H9 (cell line): ENCODE measurements around the gene ATXN10. TPM values are rescaled to one million over a fixed set of nuclear protein-coding genes. Genes with fewer than 3 reads are reported as not detected.

ENCODE experiments used
- DNase-seq: peaks from one replicate; pipeline ENCODE4 v3.0.0-alpha.2; 2017
- H2AFZ ChIP-seq: one replicate; pipeline ENCODE4 v1.6.1; 2013; ENCODE audit warnings: mild to moderate bottlenecking, low read length, control low read depth, moderate library complexity
- H2AK5ac ChIP-seq: 2 replicates; pipeline ENCODE4 v1.6.1; 2013; ENCODE audit warnings: low read length, control low read depth, mixed read lengths; ENCODE audit not compliant: insufficient read length
- H2BK120ac ChIP-seq: one replicate; pipeline ENCODE4 v1.6.1; 2013; ENCODE audit warnings: low read depth, mild to moderate bottlenecking, low read length, control low read depth, inconsistent platforms; ENCODE audit not compliant: poor library complexity, severe bottlenecking
- H2BK12ac ChIP-seq: 2 replicates; pipeline ENCODE4 v1.6.1; 2013; ENCODE audit warnings: low read length, control low read depth, mixed read lengths, low read depth; ENCODE audit not compliant: insufficient read length
- H2BK15ac ChIP-seq: 2 replicates; pipeline ENCODE4 v1.6.1; 2013; ENCODE audit warnings: low read depth, low read length, control low read depth
- H2BK20ac ChIP-seq: one replicate; pipeline ENCODE4 v1.6.1; 2013; ENCODE audit warnings: low read depth, mild to moderate bottlenecking, low read length, control low read depth, inconsistent platforms; ENCODE audit not compliant: poor library complexity, severe bottlenecking
- H2BK5ac ChIP-seq: 2 replicates; pipeline ENCODE4 v1.6.1; 2013; ENCODE audit warnings: low read length, control low read depth, mixed read lengths; ENCODE audit not compliant: insufficient read length
- H3K14ac ChIP-seq: 2 replicates; pipeline ENCODE4 v1.6.1; 2013; ENCODE audit warnings: low read length, control low read depth; ENCODE audit not compliant: insufficient read depth
- H3K18ac ChIP-seq: 2 replicates; pipeline ENCODE4 v1.6.1; 2013; ENCODE audit warnings: low read depth, mild to moderate bottlenecking, mixed read lengths, low read length, control low read depth; ENCODE audit not compliant: insufficient read length
- H3K23ac ChIP-seq: 2 replicates; pipeline ENCODE4 v1.6.1; 2013; ENCODE audit warnings: low read length, control low read depth, mixed read lengths, low read depth; ENCODE audit not compliant: insufficient read length
- H3K23me2 ChIP-seq: 2 replicates; pipeline ENCODE4 v1.6.1; 2013; ENCODE audit warnings: low read depth, mild to moderate bottlenecking, mixed read lengths, low read length, control low read depth; ENCODE audit not compliant: insufficient read length, poor library complexity, severe bottlenecking
- H3K27ac ChIP-seq: 2 replicates; pipeline ENCODE4 v1.5.1; 2013; ENCODE audit warnings: low read length, control low read depth, mixed read lengths, low read depth; ENCODE audit not compliant: insufficient read length
- H3K27me3 ChIP-seq: 2 replicates; pipeline ENCODE4 v1.6.1; 2013; ENCODE audit warnings: low read length, control low read depth, inconsistent platforms; ENCODE audit not compliant: insufficient read depth
- H3K4ac ChIP-seq: 2 replicates; pipeline ENCODE4 v1.6.1; 2013; ENCODE audit warnings: low read depth, mild to moderate bottlenecking, control low read depth, inconsistent platforms, low read length, moderate library complexity
- H3K4me1 ChIP-seq: 2 replicates; pipeline ENCODE4 v1.6.1; 2013; ENCODE audit warnings: low read length, control low read depth, inconsistent platforms; ENCODE audit not compliant: insufficient read depth
- H3K4me2 ChIP-seq: 2 replicates; pipeline ENCODE4 v1.6.1; 2013; ENCODE audit warnings: low read length, control low read depth, mixed read lengths; ENCODE audit not compliant: insufficient read length, insufficient read depth
- H3K56ac ChIP-seq: 2 replicates; pipeline ENCODE4 v1.6.1; 2013; ENCODE audit warnings: low read depth, mild to moderate bottlenecking, mixed read lengths, low read length, control low read depth; ENCODE audit not compliant: insufficient read length
- H3K79me1 ChIP-seq: 2 replicates; pipeline ENCODE4 v1.6.1; 2013; ENCODE audit warnings: low read depth, mild to moderate bottlenecking, moderate library complexity, low read length, control low read depth, inconsistent platforms; ENCODE audit not compliant: insufficient read depth, poor library complexity, severe bottlenecking
- H3K79me2 ChIP-seq: 2 replicates; pipeline ENCODE4 v1.6.1; 2013; ENCODE audit warnings: low read length, control low read depth, inconsistent platforms; ENCODE audit not compliant: insufficient read depth
- H3K9ac ChIP-seq: 2 replicates; pipeline ENCODE4 v1.6.1; 2013; ENCODE audit warnings: low read length, control low read depth, mixed read lengths; ENCODE audit not compliant: insufficient read length; ENCODE audit errors: extremely low read depth
- H3K9me3 ChIP-seq: one replicate; pipeline ENCODE4 v1.6.1; 2013; ENCODE audit warnings: low read depth, low read length, inconsistent platforms; ENCODE audit not compliant: control insufficient read depth
- H3T11ph ChIP-seq: one replicate; pipeline ENCODE4 v1.6.1; 2013; ENCODE audit warnings: mild to moderate bottlenecking, low read length, control low read depth, inconsistent platforms
- H4K20me1 ChIP-seq: one replicate; pipeline ENCODE4 v1.6.1; 2013; ENCODE audit not compliant: control insufficient read depth, insufficient read length, insufficient read depth
- H4K5ac ChIP-seq: 2 replicates; pipeline ENCODE4 v1.6.1; 2013; ENCODE audit warnings: low read depth, mild to moderate bottlenecking, mixed read lengths, low read length, control low read depth; ENCODE audit not compliant: insufficient read length
- H4K8ac ChIP-seq: replicated peaks from 2 replicates; pipeline ENCODE4 v1.6.1; 2013; ENCODE audit warnings: low read length, control low read depth, mixed read lengths, low read depth; ENCODE audit not compliant: insufficient read length
- H4K91ac ChIP-seq: 2 replicates; pipeline ENCODE4 v1.6.1; 2013; ENCODE audit warnings: low read depth, mild to moderate bottlenecking, moderate library complexity, mixed read lengths, low read length, control low read depth; ENCODE audit not compliant: insufficient read length
- H3K27ac Mint-ChIP-seq, 3 experiments: 2 replicates in 2 of 3; 3 replicates in 1 of 3; pipeline ENCODE4 v1.8.0; 2020 to 2021; ENCODE audit warnings: mixed read lengths in 3 of 3, mild to moderate bottlenecking in 1 of 3, moderate library complexity in 1 of 3
- H3K27me3 Mint-ChIP-seq: 2 replicates; pipeline ENCODE4 v1.8.0; 2021; ENCODE audit warnings: low read depth, mild to moderate bottlenecking, moderate library complexity, mixed read lengths
- H3K36me3 Mint-ChIP-seq, 3 experiments: 2 replicates in 2 of 3; 3 replicates in 1 of 3; pipeline ENCODE4 v1.8.0; 2020 to 2021; ENCODE audit warnings: low read depth in 3 of 3, mixed read lengths in 3 of 3; ENCODE audit not compliant: insufficient read depth in 1 of 3
- H3K4me1 Mint-ChIP-seq, 2 experiments: 2 replicates each; pipeline ENCODE4 v1.8.0; 2020; ENCODE audit warnings: mixed read lengths in 2 of 2
- H3K4me3 Mint-ChIP-seq, 2 experiments: 2 replicates in 1 of 2; 3 replicates in 1 of 2; pipeline ENCODE4 v1.8.0; 2020 to 2021; ENCODE audit warnings: mild to moderate bottlenecking in 2 of 2, mixed read lengths in 2 of 2, moderate library complexity in 1 of 2
- H3K9me3 Mint-ChIP-seq, 2 experiments: 2 replicates in 1 of 2; 3 replicates in 1 of 2; pipeline ENCODE4 v1.8.0; 2020; ENCODE audit warnings: mild to moderate bottlenecking in 2 of 2, mixed read lengths in 2 of 2, moderate library complexity in 1 of 2
- WGBS: extraction: QIAGEN DNeasy Blood & Tissue Kit; methylation state at CpG from one replicate; pipeline ENCODE4 v1.1.7; 2013; ENCODE audit warnings: missing lambda C conversion rate, low lambda C conversion rate, mixed read lengths; ENCODE audit not compliant: insufficient read length; ENCODE audit errors: extremely low coverage; 5-methylcytosine and 5-hydroxymethylcytosine counted together
- total RNA-seq: library from RNA; stranded (reverse); gene quantifications from 2 replicates; pipeline ENCODE4 v1.2.1, GENCODE V29; 2021
- TF ChIP-seq, protein P1 (sequence below): fragments of 200-600 bp; sonication (generic); conservative IDR thresholded peaks from 3 replicates; pipeline ENCODE4 v1.8.0; 2021; ENCODE audit warnings: antibody characterized with exemption, mild to moderate bottlenecking

Gene ATXN10
- total RNA-seq, 1 experiment from 2014 or later, result 210 TPM

GRCh38 chr22:45878051-45878781 is 206.6 kb downstream of the ATXN10 start:
- H3K23me2 ChIP-seq, result no peaks in the 10 kb centered on the region
- H3K23ac ChIP-seq, result no peak overlapping the region
- H2BK120ac ChIP-seq, result no peak overlapping the region
- H3K27ac Mint-ChIP-seq, result no peak overlapping the region; a peak in 1 of 7 replicates
- H3K14ac ChIP-seq, result no peak overlapping the region
- no peak overlapping the region for H3K4me2 ChIP-seq
- no peak overlapping the region for H3K56ac ChIP-seq
- H3K18ac ChIP-seq, result no peak overlapping the region
- H3K4me3 Mint-ChIP-seq, result peak overlapping the region in 1 of 2 experiments; percentile 62; a peak in 3 of 5 replicates
- H2BK15ac ChIP-seq, result no peak overlapping the region
- no peak overlapping the region for H2BK20ac ChIP-seq
- no peaks in the 10 kb centered on the region for H3K36me3 Mint-ChIP-seq
- no peak overlapping the region for H4K5ac ChIP-seq
- WGBS, result no CpG with 5 or more reads among the region's 25 CpGs
- peak; percentile 32 for DNase-seq
- H2BK5ac ChIP-seq, result no peak overlapping the region
- H3K4ac ChIP-seq, result no peak overlapping the region
- peaks cover 7 to 32% of the 10 kb centered on the region in 2 experiments for H3K4me1 Mint-ChIP-seq
- no peaks in the 10 kb centered on the region for H3K79me2 ChIP-seq
- H3K27me3 ChIP-seq, result peaks cover 3% of the 10 kb centered on the region; the same call in 1 of the 2 replicates
- H3K9me3 ChIP-seq, result no peaks in the 10 kb centered on the region
- H2AFZ ChIP-seq, result no peak overlapping the region
- TF ChIP-seq, protein P1, sequence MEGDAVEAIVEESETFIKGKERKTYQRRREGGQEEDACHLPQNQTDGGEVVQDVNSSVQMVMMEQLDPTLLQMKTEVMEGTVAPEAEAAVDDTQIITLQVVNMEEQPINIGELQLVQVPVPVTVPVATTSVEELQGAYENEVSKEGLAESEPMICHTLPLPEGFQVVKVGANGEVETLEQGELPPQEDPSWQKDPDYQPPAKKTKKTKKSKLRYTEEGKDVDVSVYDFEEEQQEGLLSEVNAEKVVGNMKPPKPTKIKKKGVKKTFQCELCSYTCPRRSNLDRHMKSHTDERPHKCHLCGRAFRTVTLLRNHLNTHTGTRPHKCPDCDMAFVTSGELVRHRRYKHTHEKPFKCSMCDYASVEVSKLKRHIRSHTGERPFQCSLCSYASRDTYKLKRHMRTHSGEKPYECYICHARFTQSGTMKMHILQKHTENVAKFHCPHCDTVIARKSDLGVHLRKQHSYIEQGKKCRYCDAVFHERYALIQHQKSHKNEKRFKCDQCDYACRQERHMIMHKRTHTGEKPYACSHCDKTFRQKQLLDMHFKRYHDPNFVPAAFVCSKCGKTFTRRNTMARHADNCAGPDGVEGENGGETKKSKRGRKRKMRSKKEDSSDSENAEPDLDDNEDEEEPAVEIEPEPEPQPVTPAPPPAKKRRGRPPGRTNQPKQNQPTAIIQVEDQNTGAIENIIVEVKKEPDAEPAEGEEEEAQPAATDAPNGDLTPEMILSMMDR, result no peak
- no peaks in the 10 kb centered on the region for H4K20me1 ChIP-seq
- no peak overlapping the region for H3K27ac ChIP-seq
- H3K27me3 Mint-ChIP-seq, result peaks cover 28% of the 10 kb centered on the region
- no peak overlapping the region for H3T11ph ChIP-seq
- H3K9me3 Mint-ChIP-seq, result peaks cover 0 to 2% of the 10 kb centered on the region in 2 experiments; a peak in 1 of 5 replicates
- no peak overlapping the region for H2BK12ac ChIP-seq
- H3K4me1 ChIP-seq, result no peaks in the 10 kb centered on the region
- H4K91ac ChIP-seq, result no peak overlapping the region
- no peak overlapping the region for H3K9ac ChIP-seq
- no peaks in the 10 kb centered on the region for H3K79me1 ChIP-seq
- H2AK5ac ChIP-seq, result no peak overlapping the region
- H4K8ac ChIP-seq, result no peak overlapping the region
